ENCODE measurements around the gene RNF224.
A peak's percentile ranks its signal among the peaks of the same experiment; 100 is the strongest.

The RNF224 gene

GRCh38 chr9:137227054-137227852, at the start of gene RNF224:
TSS of gene RNF224 (plus strand) at chr9:137227502. CDS start at chr9:137228336, 834 bp downstream.
- peak; percentile 70 for DNase-seq (ENCODE audit: low read depth, low spot score)

GRCh38 chr9:137178201-137178938, 48.9 kb upstream of the RNF224 start:
- DNase-seq (ENCODE audit: low read depth, low spot score) = no peak

GRCh38 chr9:137178939-137179630, 48.2 kb upstream of the RNF224 start:
- no peak for DNase-seq (ENCODE audit: low read depth, low spot score)

- no peak for DNase-seq (ENCODE audit: low read depth, low spot score)
Measured at GRCh38 chr9:137179761-137180160, 47.5 kb upstream of the RNF224 start.

GRCh38 chr9:137180491-137180890, 46.8 kb upstream of the RNF224 start:
- DNase-seq (ENCODE audit: low read depth, low spot score) = no peak

- DNase-seq (ENCODE audit: low read depth, low spot score) = no peak
Measured at GRCh38 chr9:137181680-137182079, 45.6 kb upstream of the RNF224 start.

GRCh38 chr9:137182836-137183235, 44.5 kb upstream of the RNF224 start:
- DNase-seq (ENCODE audit: low read depth, low spot score) = no peak

- no peak for DNase-seq (ENCODE audit: low read depth, low spot score)
Measured at GRCh38 chr9:137183980-137184595, 43.2 kb upstream of the RNF224 start.

GRCh38 chr9:137184881-137185660, 42.2 kb upstream of the RNF224 start:
- DNase-seq (ENCODE audit: low read depth, low spot score) = no peak

- no peak for DNase-seq (ENCODE audit: low read depth, low spot score)
Measured at GRCh38 chr9:137185921-137186320, 41.4 kb upstream of the RNF224 start.

- no peak for DNase-seq (ENCODE audit: low read depth, low spot score)
Measured at GRCh38 chr9:137186385-137186784, 40.9 kb upstream of the RNF224 start.

GRCh38 chr9:137187386-137187785, 39.9 kb upstream of the RNF224 start:
- DNase-seq (ENCODE audit: low read depth, low spot score) = no peak

- DNase-seq (ENCODE audit: low read depth, low spot score) = no peak
Measured at GRCh38 chr9:137188086-137188489, 39.2 kb upstream of the RNF224 start.

GRCh38 chr9:137188490-137189296, 38.6 kb upstream of the RNF224 start, which contains the start of the genes ANAPC2 and SSNA1:
TSS of gene ANAPC2 (minus strand) at chr9:137188560. CDS start at chr9:137188532, 28 bp downstream.
TSS of gene SSNA1 (plus strand) at chr9:137188676. CDS start at chr9:137188727, 51 bp downstream.
- peak; percentile 82 for DNase-seq (ENCODE audit: low read depth, low spot score)

- DNase-seq (ENCODE audit: low read depth, low spot score) = no peak
Measured at GRCh38 chr9:137189297-137190295, 37.7 kb upstream of the RNF224 start.

GRCh38 chr9:137190315-137190856, 36.9 kb upstream of the RNF224 start:
- no peak for DNase-seq (ENCODE audit: low read depth, low spot score)

- DNase-seq (ENCODE audit: low read depth, low spot score) = no peak
Measured at GRCh38 chr9:137191245-137191644, 36.1 kb upstream of the RNF224 start.

GRCh38 chr9:137191691-137192447, 35.4 kb upstream of the RNF224 start:
- no peak for DNase-seq (ENCODE audit: low read depth, low spot score)
